ENCODE measurements around the gene NPHP3.

- TF ChIP-seq POLR2AphosphoS5 (IDR thresholded peaks at IDR 0.05; ENCODE audit: insufficient read depth in 1 of 2, low read depth in 1 of 2) (peak in 1 of 2 donors; percentile 21), CTCF (IDR thresholded peaks at IDR 0.05) (peak; percentile 73 to 78 (median 74))
Measured at GRCh38 chr3:132641837-132642538, 80.2 kb downstream of the NPHP3 start.

Data from vagina (tissue), 2 donors.